HG03460 (cell line): ENCODE results near the gene TIMM13.

Source experiments
- ATAC-seq: cut with Tn5 transposase; IDR thresholded peaks from one replicate; pipeline ENCODE4 v1.9.1; 2021; ENCODE audit not compliant: unreplicated experiment

TIMM13 gene

GRCh38 chr19:2387367-2388288 is 39.8 kb downstream of the TIMM13 start:
- no peak for ATAC-seq

GRCh38 chr19:2385053-2385721 is 42.2 kb downstream of the TIMM13 start:
- ATAC-seq = no peak

DNA sequence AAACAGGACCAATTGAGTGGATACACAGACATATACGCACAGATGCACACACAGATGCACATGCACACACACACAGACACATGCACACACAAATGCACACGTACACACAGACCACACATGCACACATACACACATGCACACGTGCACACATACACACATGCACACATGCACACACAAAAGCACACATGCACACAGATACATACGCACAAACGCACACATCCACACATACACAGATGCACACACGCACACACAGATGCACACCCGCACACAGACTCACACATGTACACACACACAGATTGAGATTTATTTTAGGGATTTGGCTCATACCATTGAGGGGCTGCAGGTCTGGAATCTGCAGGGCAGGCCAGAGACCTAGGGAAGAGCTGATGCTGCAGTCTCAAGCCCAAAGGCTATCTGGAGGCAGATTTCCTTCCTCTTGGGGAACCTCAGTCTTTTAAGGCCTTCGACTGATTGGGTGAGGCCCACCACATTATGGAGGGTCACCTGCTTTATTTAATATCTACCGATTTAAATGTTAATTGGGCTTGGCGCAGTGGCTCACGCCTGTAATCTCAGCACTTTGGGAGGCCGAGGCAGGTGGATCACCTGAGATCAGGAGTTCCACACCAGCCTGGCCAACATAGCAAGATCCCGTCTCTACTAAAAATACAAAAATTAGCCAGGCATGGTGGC is 44.7 kb downstream of the TIMM13 start:
- ATAC-seq = no peak

DNA sequence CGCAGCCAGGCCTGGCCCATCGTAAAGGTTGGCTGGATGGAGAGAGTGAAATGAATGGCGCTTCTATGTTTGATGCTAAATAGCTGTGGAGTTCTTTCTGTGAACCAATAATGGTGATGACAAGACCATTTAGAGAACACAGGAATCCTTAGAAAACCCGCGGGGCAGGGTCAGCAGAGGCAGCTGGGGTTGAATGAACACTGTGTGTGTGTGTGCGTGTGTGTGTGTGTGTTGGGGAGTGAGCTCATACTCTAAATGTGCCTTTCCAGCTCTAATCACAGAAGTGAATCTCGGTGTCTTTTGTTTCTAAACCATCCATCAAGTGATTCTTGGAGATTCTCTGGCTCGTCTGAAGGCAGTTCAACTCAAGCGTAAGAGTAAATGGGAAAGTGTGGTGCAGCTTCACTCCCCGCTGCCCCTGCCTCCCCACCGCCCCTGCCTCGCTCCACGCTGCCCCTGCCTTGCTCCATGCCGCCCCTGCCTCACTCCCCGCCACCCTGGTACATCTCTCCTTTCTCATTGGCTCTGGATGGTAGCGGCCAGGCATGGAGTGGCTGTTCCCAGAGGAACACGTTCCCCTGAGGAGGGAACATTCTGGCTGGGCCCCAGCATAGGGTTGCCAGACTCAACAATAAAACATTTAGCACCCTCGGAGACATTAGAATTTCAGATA is 46.1 kb downstream of the TIMM13 start:
- ATAC-seq = no peak

GRCh38 chr19:2380567-2380966 is 46.8 kb downstream of the TIMM13 start:
- no peak for ATAC-seq

- ATAC-seq = no peak
Measured at GRCh38 chr19:2376784-2377519, 50.4 kb downstream of the TIMM13 start.
